HFFc6 (cell line): ENCODE data around the gene OR51B2. TPM values are rescaled to one million over a fixed set of nuclear protein-coding genes. Genes with fewer than 3 reads are reported as not detected.

Experiments
- DNase-seq: peaks from one replicate; pipeline ENCODE4 v3.0.0-alpha.2; 2018
- H3K27ac Mint-ChIP-seq: 2 replicates; pipeline ENCODE4 v1.8.0; 2020; ENCODE audit warnings: mild to moderate bottlenecking, mixed read lengths
- H3K27me3 Mint-ChIP-seq: 2 replicates; pipeline ENCODE4 v1.8.0; 2021; ENCODE audit warnings: mild to moderate bottlenecking, moderate library complexity, mixed read lengths; ENCODE audit not compliant: insufficient read depth
- H3K36me3 Mint-ChIP-seq: 2 replicates; pipeline ENCODE4 v1.8.0; 2021; ENCODE audit warnings: low read depth, mixed read lengths
- H3K4me1 Mint-ChIP-seq: 2 replicates; pipeline ENCODE4 v1.8.0; 2020; ENCODE audit warnings: low read depth, mixed read lengths
- H3K4me3 Mint-ChIP-seq: 2 replicates; pipeline ENCODE4 v1.8.0; 2020; ENCODE audit warnings: mild to moderate bottlenecking, moderate library complexity, mixed read lengths
- H3K9me3 Mint-ChIP-seq: 2 replicates; pipeline ENCODE4 v1.8.0; 2020; ENCODE audit warnings: mild to moderate bottlenecking, mixed read lengths
- CTCF ChIP-seq: fragments of 200-600 bp; sonication (generic); IDR thresholded peaks from 2 replicates; pipeline ENCODE4 v1.5.0; 2021; ENCODE audit warnings: antibody characterized with exemption, mild to moderate bottlenecking
- long read RNA-seq: library from polyadenylated mRNA; unstranded; transcript quantifications from one replicate; pipeline ENCODE4 v2.0.0, GENCODE V29; 2019
- total RNA-seq, 6 experiments: library from RNA; stranded (reverse); fragmentation: NEBNext Ultra II Directional; extraction: Animal tissue kit (Norgen Biotek cat#: 25700); gene quantifications; 2 replicates in 1 of 6; 3 replicates in 5 of 6; pipeline ENCODE4 v1.2.3, GENCODE V29; 2021

The OR51B2 gene
- not detected for total RNA-seq
- long read RNA-seq, result 0 reads

- H3K36me3 Mint-ChIP-seq, result no peaks in the 10 kb centered on the region
- peaks cover 8% of the 10 kb centered on the region for H3K4me1 Mint-ChIP-seq
- no peak within 1 kb of the TSS for H3K4me3 Mint-ChIP-seq
- H3K9me3 Mint-ChIP-seq, result no peaks in the 10 kb centered on the region
- H3K27me3 Mint-ChIP-seq, result no peaks in the 10 kb centered on the region
- no peak for DNase-seq
- TF ChIP-seq CTCF, result no peak
- H3K27ac Mint-ChIP-seq, result no peak within 1 kb of the TSS
Observed at GRCh38 chr11:5324197-5324596, at the start of gene OR51B2. Gene OR51B2 (minus strand): TSS chr11:5324297. CDS start chr11:5324297, 0 bp downstream.

- TF ChIP-seq CTCF, result peak; percentile 82
- Mint-ChIP-seq H3K36me3 (peaks cover 10% of the 10 kb centered on the region; the same call in 1 of the 2 replicates), H3K27ac (no peak overlapping the region; the same call in 1 of the 2 replicates), H3K27me3 (no peaks in the 10 kb centered on the region), H3K4me1 (peaks cover 50% of the 10 kb centered on the region), H3K9me3 (peaks cover 13% of the 10 kb centered on the region), H3K4me3 (no peak overlapping the region)
- peak; percentile 72 for DNase-seq
Observed at GRCh38 chr11:5369789-5370188, 45.7 kb upstream of the OR51B2 start.

- Mint-ChIP-seq H3K27ac (peak overlapping the region; percentile 84), H3K36me3 (peaks cover 10% of the 10 kb centered on the region; the same call in 1 of the 2 replicates), H3K27me3 (no peaks in the 10 kb centered on the region), H3K4me3 (peak overlapping the region; percentile 57), H3K4me1 (peaks cover 62% of the 10 kb centered on the region), H3K9me3 (peaks cover 13% of the 10 kb centered on the region)
- DNase-seq, result no peak
- no peak for TF ChIP-seq CTCF
Observed at GRCh38 chr11:5368502-5369043, 44.5 kb upstream of the OR51B2 start.

GRCh38 chr11:5367448-5368074, 43.5 kb upstream of the OR51B2 start:
- H3K4me1 Mint-ChIP-seq, result peaks cover 72% of the 10 kb centered on the region
- H3K27ac Mint-ChIP-seq, result peak overlapping the region; percentile 84
- no peaks in the 10 kb centered on the region for H3K27me3 Mint-ChIP-seq
- peak; percentile 79 for DNase-seq
- H3K4me3 Mint-ChIP-seq, result peak overlapping the region; percentile 12; the same call in 1 of the 2 replicates
- TF ChIP-seq CTCF, result no peak
- peaks cover 10% of the 10 kb centered on the region; the same call in 1 of the 2 replicates for H3K36me3 Mint-ChIP-seq
- peaks cover 4% of the 10 kb centered on the region for H3K9me3 Mint-ChIP-seq

- Mint-ChIP-seq H3K4me3 (peak overlapping the region; percentile 50), H3K27me3 (no peaks in the 10 kb centered on the region), H3K27ac (peak overlapping the region; percentile 84), H3K36me3 (peaks cover 9% of the 10 kb centered on the region; the same call in 1 of the 2 replicates), H3K9me3 (peaks cover 4% of the 10 kb centered on the region; the same call in 1 of the 2 replicates), H3K4me1 (peaks cover 80% of the 10 kb centered on the region)
- no peak for TF ChIP-seq CTCF
- peak; percentile 37 for DNase-seq
Observed at GRCh38 chr11:5366856-5367255, 42.8 kb upstream of the OR51B2 start.
